MM.1S (cell line): ENCODE measurements around the gene ABCC4.

ENCODE experiments used
- DNase-seq: peaks from one replicate; pipeline ENCODE4 v3.0.0-alpha.2; 2015
- H2AFZ ChIP-seq: fragments of 300-600 bp; sonication (generic); 2 replicates; pipeline ENCODE4 v1.6.0; 2016; ENCODE audit warnings: antibody characterized with exemption, low read length
- H3F3A ChIP-seq: fragments of 300-600 bp; sonication (generic); 2 replicates; pipeline ENCODE4 v1.6.1; 2016; ENCODE audit warnings: mild to moderate bottlenecking, antibody characterized with exemption, low read length, moderate library complexity, mixed read lengths; ENCODE audit not compliant: insufficient read depth
- H3K27ac ChIP-seq: fragments of 300-600 bp; sonication (generic); 2 replicates; pipeline ENCODE4 v1.5.1; 2016; ENCODE audit warnings: mild to moderate bottlenecking, low read length
- H3K27me3 ChIP-seq: fragments of 300-600 bp; sonication (generic); replicated peaks from 2 replicates; pipeline ENCODE4 v1.6.0; 2016; ENCODE audit warnings: low read length; ENCODE audit not compliant: insufficient read depth
- H3K36me3 ChIP-seq: fragments of 300-600 bp; sonication (generic); replicated peaks from 2 replicates; pipeline ENCODE4 v1.6.1; 2016; ENCODE audit warnings: mild to moderate bottlenecking, low read length, mixed read lengths; ENCODE audit not compliant: insufficient read depth
- H3K4me1 ChIP-seq: fragments of 300-600 bp; sonication (generic); 2 replicates; pipeline ENCODE4 v1.6.1; 2016; ENCODE audit warnings: low read length, mixed read lengths
- H3K4me2 ChIP-seq: fragments of 300-600 bp; sonication (generic); 2 replicates; pipeline ENCODE4 v1.6.0; 2016; ENCODE audit warnings: low read depth, low read length
- H3K4me3 ChIP-seq: fragments of 300-600 bp; sonication (generic); 2 replicates; pipeline ENCODE4 v1.5.1; 2016; ENCODE audit warnings: low read length, mixed read lengths
- H3K79me2 ChIP-seq: fragments of 300-600 bp; sonication (generic); 2 replicates; pipeline ENCODE4 v1.6.1; 2016; ENCODE audit warnings: mixed run types, low read length, mixed read lengths
- H3K9ac ChIP-seq: fragments of 300-600 bp; sonication (generic); 2 replicates; pipeline ENCODE4 v1.6.1; 2016; ENCODE audit warnings: low read length, mixed read lengths
- H3K9me2 ChIP-seq: fragments of 300-600 bp; sonication (generic); replicated peaks from 2 replicates; pipeline ENCODE4 v1.6.1; 2016; ENCODE audit warnings: mild to moderate bottlenecking, low read length, mixed read lengths; ENCODE audit not compliant: insufficient read depth
- H3K9me3 ChIP-seq: fragments of 300-600 bp; sonication (generic); replicated peaks from 2 replicates; pipeline ENCODE4 v1.6.1; 2016; ENCODE audit warnings: mild to moderate bottlenecking, low read length, mixed read lengths; ENCODE audit not compliant: insufficient read depth
- H4K20me1 ChIP-seq: fragments of 300-600 bp; sonication (generic); 2 replicates; pipeline ENCODE4 v1.6.1; 2016; ENCODE audit warnings: mild to moderate bottlenecking, low read length, moderate library complexity, mixed read lengths; ENCODE audit not compliant: insufficient read depth
- EZH2 ChIP-seq: fragments of 300-600 bp; sonication (generic); optimal IDR thresholded peaks from 2 replicates; pipeline ENCODE3; 2017; ENCODE audit warnings: low read depth, mild to moderate bottlenecking, antibody characterized with exemption, low read length, mixed read lengths
- EZH2phosphoT487 ChIP-seq: fragments of 300-600 bp; sonication (generic); IDR thresholded peaks from 2 replicates; pipeline ENCODE4 v1.6.1; 2018; ENCODE audit warnings: antibody characterized with exemption, low read length
- TF ChIP-seq, protein P1 (sequence below): fragments of 300-600 bp; sonication (generic); IDR thresholded peaks from 2 replicates; pipeline ENCODE4 v1.5.1; 2016; ENCODE audit warnings: antibody characterized with exemption, low read length, mixed read lengths

The ABCC4 gene

DNA sequence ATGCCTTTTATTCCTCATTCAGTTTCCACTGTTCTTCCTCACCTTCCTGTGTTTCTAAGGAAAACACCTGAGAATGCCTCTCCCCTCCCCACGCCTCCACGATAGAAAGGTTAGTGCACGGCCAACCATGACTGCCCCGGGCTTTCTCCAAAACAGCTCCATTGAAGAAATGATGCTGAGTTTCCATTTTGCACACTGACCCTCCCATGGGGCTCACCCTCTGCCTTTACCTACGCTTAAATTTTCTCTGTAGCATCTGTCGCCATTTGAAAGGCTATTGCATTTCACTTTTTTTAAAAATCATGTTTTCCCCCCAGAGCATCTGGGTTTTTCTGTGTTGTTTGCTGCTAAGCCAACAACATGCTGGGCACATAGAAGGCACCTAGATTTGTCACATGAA, 48.2 kb downstream of the ABCC4 start:
- H3F3A ChIP-seq: no peaks in the 10 kb centered on the region
- TF ChIP-seq EZH2phosphoT487 (no peak), EZH2 (no peak)
- TF ChIP-seq, protein P1, sequence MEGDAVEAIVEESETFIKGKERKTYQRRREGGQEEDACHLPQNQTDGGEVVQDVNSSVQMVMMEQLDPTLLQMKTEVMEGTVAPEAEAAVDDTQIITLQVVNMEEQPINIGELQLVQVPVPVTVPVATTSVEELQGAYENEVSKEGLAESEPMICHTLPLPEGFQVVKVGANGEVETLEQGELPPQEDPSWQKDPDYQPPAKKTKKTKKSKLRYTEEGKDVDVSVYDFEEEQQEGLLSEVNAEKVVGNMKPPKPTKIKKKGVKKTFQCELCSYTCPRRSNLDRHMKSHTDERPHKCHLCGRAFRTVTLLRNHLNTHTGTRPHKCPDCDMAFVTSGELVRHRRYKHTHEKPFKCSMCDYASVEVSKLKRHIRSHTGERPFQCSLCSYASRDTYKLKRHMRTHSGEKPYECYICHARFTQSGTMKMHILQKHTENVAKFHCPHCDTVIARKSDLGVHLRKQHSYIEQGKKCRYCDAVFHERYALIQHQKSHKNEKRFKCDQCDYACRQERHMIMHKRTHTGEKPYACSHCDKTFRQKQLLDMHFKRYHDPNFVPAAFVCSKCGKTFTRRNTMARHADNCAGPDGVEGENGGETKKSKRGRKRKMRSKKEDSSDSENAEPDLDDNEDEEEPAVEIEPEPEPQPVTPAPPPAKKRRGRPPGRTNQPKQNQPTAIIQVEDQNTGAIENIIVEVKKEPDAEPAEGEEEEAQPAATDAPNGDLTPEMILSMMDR: no peak
- H3K36me3 ChIP-seq: no peaks in the 10 kb centered on the region
- no peaks in the 10 kb centered on the region for H3K4me1 ChIP-seq
- no peak for DNase-seq
- no peaks in the 10 kb centered on the region for H3K9me2 ChIP-seq
- no peaks in the 10 kb centered on the region for H3K9me3 ChIP-seq
- no peak overlapping the region for H3K27ac ChIP-seq
- no peak overlapping the region for H3K4me2 ChIP-seq
- no peaks in the 10 kb centered on the region for H4K20me1 ChIP-seq
- H2AFZ ChIP-seq: no peak overlapping the region
- no peak overlapping the region for H3K9ac ChIP-seq
- no peak overlapping the region for H3K4me3 ChIP-seq
- no peaks in the 10 kb centered on the region for H3K27me3 ChIP-seq
- no peaks in the 10 kb centered on the region for H3K79me2 ChIP-seq

DNA sequence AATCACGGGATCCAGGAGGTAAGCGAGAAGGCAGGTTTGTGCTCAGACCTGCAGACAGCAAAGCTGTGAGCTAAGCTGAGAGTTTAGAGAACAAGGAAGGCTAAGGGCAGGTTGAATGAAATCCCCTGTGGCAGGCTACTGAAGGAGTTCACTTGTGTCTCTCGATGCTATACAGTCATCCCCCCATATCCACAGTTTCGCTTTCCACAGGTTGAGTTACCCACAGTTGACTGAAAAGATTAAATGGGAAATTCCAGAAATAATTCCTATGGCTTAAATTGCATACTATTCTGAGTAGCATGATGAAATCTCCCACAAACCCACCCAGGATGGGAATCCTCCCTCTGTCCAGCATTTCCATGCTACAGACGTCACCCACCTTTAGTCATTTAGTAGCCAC, 49.6 kb downstream of the ABCC4 start:
- H3K4me3 ChIP-seq: no peak overlapping the region
- no peak overlapping the region for H3K27ac ChIP-seq
- H3K9ac ChIP-seq: no peak overlapping the region
- TF ChIP-seq EZH2phosphoT487 (no peak), EZH2 (no peak)
- TF ChIP-seq, protein P1: no peak
- H3K9me3 ChIP-seq: no peaks in the 10 kb centered on the region
- H3K4me1 ChIP-seq: no peaks in the 10 kb centered on the region
- no peak for DNase-seq
- no peaks in the 10 kb centered on the region for H3K9me2 ChIP-seq
- no peaks in the 10 kb centered on the region for H4K20me1 ChIP-seq
- no peaks in the 10 kb centered on the region for H3K36me3 ChIP-seq
- no peak overlapping the region for H2AFZ ChIP-seq
- no peaks in the 10 kb centered on the region for H3K79me2 ChIP-seq
- H3F3A ChIP-seq: no peaks in the 10 kb centered on the region
- no peak overlapping the region for H3K4me2 ChIP-seq
- H3K27me3 ChIP-seq: no peaks in the 10 kb centered on the region

DNA sequence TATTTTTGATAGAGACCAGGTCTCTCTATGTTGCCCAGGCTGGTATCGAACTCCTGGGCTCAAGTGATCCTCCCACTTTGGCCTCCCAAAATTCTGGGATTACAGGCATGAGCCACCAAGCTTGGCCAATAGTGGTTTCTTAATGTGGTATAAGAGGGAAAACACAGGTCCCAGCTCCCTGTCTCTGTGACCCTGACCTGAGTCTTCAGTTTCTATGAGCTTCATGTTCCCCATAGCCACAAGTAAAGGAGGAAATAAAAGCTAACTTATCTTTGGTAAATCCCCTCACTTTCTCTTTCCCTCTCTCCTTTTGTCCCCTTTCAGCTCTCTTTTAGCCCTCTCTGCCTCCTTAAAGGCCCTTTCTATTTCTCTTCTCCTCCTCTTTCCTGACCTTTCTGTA, 50.3 kb downstream of the ABCC4 start:
- Histone ChIP-seq H2AFZ (no peak overlapping the region), H3K9me3 (no peaks in the 10 kb centered on the region), H3K79me2 (no peaks in the 10 kb centered on the region), H3K27me3 (no peaks in the 10 kb centered on the region), H3F3A (no peaks in the 10 kb centered on the region), H3K27ac (no peak overlapping the region), H4K20me1 (no peaks in the 10 kb centered on the region), H3K4me3 (no peak overlapping the region), H3K36me3 (no peaks in the 10 kb centered on the region), H3K4me1 (no peaks in the 10 kb centered on the region), H3K9me2 (no peaks in the 10 kb centered on the region), H3K4me2 (no peak overlapping the region), H3K9ac (no peak overlapping the region)
- no peak for TF ChIP-seq EZH2phosphoT487
- no peak for TF ChIP-seq EZH2
- TF ChIP-seq, protein P1: no peak
- no peak for DNase-seq
